WERI-Rb-1 (cell line): Measurements from ENCODE around the gene PTPRB.

Experiments used
- DNase-seq: peaks from one replicate; pipeline ENCODE4 v3.0.0-alpha.2; 2020
- H3K27ac ChIP-seq: fragments of 250-450 bp; sonication (Bioruptor Pico); 2 replicates; pipeline ENCODE4 v1.5.1; 2020; ENCODE audit warnings: mild to moderate bottlenecking, moderate library complexity
- H3K27me3 ChIP-seq: fragments of 250-450 bp; sonication (Bioruptor Pico); 2 replicates; pipeline ENCODE4 v1.5.1; 2021; ENCODE audit warnings: mild to moderate bottlenecking, low read depth, moderate library complexity; ENCODE audit not compliant: insufficient read depth, severe bottlenecking
- H3K36me3 ChIP-seq: fragments of 250-450 bp; sonication (Bioruptor Pico); 2 replicates; pipeline ENCODE4 v1.5.1; 2020; ENCODE audit warnings: mild to moderate bottlenecking, moderate library complexity
- H3K4me3 ChIP-seq: 2 replicates; pipeline ENCODE4 v1.5.1; 2011; ENCODE audit warnings: low read depth, mild to moderate bottlenecking, control low read depth, low read length
- H3K9me3 ChIP-seq: fragments of 250-450 bp; sonication (Bioruptor Pico); 2 replicates; pipeline ENCODE4 v1.5.1; 2021; ENCODE audit warnings: mild to moderate bottlenecking, moderate library complexity; ENCODE audit not compliant: severe bottlenecking
- CTCF ChIP-seq: IDR thresholded peaks from 2 replicates; pipeline ENCODE4 v1.5.1; 2011; ENCODE audit warnings: low read depth, mild to moderate bottlenecking, control low read depth, inconsistent platforms, low read length

The PTPRB gene

GRCh38 chr12:70484464-70484863 lies 152.8 kb downstream of the PTPRB start:
- Histone ChIP-seq H3K9me3 (no peaks in the 10 kb centered on the region), H3K27ac (no peak overlapping the region), H3K4me3 (no peak overlapping the region), H3K27me3 (no peaks in the 10 kb centered on the region), H3K36me3 (no peaks in the 10 kb centered on the region)
- DNase-seq, result no peak
- no peak for TF ChIP-seq CTCF

GRCh38 chr12:70482764-70483163 lies 154.5 kb downstream of the PTPRB start:
- Histone ChIP-seq H3K27me3 (no peaks in the 10 kb centered on the region), H3K9me3 (no peaks in the 10 kb centered on the region), H3K4me3 (no peak overlapping the region), H3K27ac (no peak overlapping the region), H3K36me3 (no peaks in the 10 kb centered on the region)
- TF ChIP-seq CTCF, result no peak
- DNase-seq, result no peak

- no peaks in the 10 kb centered on the region for H3K36me3 ChIP-seq
- no peak for DNase-seq
- H3K27me3 ChIP-seq, result no peaks in the 10 kb centered on the region
- TF ChIP-seq CTCF, result no peak
- H3K27ac ChIP-seq, result no peak overlapping the region
- no peaks in the 10 kb centered on the region for H3K9me3 ChIP-seq
- H3K4me3 ChIP-seq, result no peak overlapping the region
Measured at GRCh38 chr12:70469221-70469820, 167.9 kb downstream of the PTPRB start.

GRCh38 chr12:70468741-70469140 lies 168.5 kb downstream of the PTPRB start:
- H3K36me3 ChIP-seq, result no peaks in the 10 kb centered on the region
- TF ChIP-seq CTCF, result no peak
- H3K9me3 ChIP-seq, result peaks cover 3% of the 10 kb centered on the region
- no peak overlapping the region for H3K4me3 ChIP-seq
- DNase-seq, result no peak
- no peaks in the 10 kb centered on the region for H3K27me3 ChIP-seq
- no peak overlapping the region for H3K27ac ChIP-seq

GRCh38 chr12:70467918-70468733 lies 169.1 kb downstream of the PTPRB start:
- no peak for TF ChIP-seq CTCF
- no peak overlapping the region for H3K27ac ChIP-seq
- no peak for DNase-seq
- peaks cover 3% of the 10 kb centered on the region for H3K9me3 ChIP-seq
- no peak overlapping the region for H3K4me3 ChIP-seq
- H3K27me3 ChIP-seq, result no peaks in the 10 kb centered on the region
- H3K36me3 ChIP-seq, result no peaks in the 10 kb centered on the region
